ENCODE results near the gene PRICKLE2. TPM values are rescaled to one million over a fixed set of nuclear protein-coding genes. Genes with fewer than 3 reads are reported as not detected.

PRICKLE2 gene
- polyA plus RNA-seq, 2 of the 4 experiments (the other 2 are of a cell fraction), result 5.3 to 6.3 TPM

- DNase-seq (ENCODE audit: low read depth in 1 of 2, low spot score in 1 of 2) (no peak), ATAC-seq (peak in 1 of 2 experiments; percentile 23; a peak in 2 of 6 replicates), FAIRE-seq (no peak)
- CTCF ChIA-PET, result interaction anchor here (1.0 to 1.4 kb wide), 2 partner anchors 44 to 410 kb away, joined by 3 to 4 read pairs; no protein-coding TSS in a partner anchor
- POLR2A ChIA-PET, result no interaction called here
- Histone ChIP-seq H3K4me1 (peaks cover 22% of the 10 kb centered on the region), H3K4me2 (peak overlapping the region; percentile 35), H3K27ac (peak overlapping the region; percentile 60 to 80), H3K4me3 (no peak overlapping the region), H3K9me3 (no peaks in the 10 kb centered on the region)
- no peak for TF ChIP-seq MAFK (IDR thresholded peaks at IDR 0.05; ENCODE audit: partially characterized antibody)
- no peak for TF ChIP-seq NR3C1 (IDR thresholded peaks at IDR 0.05)
- peak in 1 of 2 experiments; percentile 36; a peak in 1 of 4 replicates for TF ChIP-seq CEBPB (IDR thresholded peaks at IDR 0.05)
- 52% methylated on average over 3 of the region's 3 CpGs for WGBS (ENCODE audit: missing lambda C conversion rate)
Observed at GRCh38 chr3:64074060-64074459, 151.2 kb downstream of the PRICKLE2 start.

DNA sequence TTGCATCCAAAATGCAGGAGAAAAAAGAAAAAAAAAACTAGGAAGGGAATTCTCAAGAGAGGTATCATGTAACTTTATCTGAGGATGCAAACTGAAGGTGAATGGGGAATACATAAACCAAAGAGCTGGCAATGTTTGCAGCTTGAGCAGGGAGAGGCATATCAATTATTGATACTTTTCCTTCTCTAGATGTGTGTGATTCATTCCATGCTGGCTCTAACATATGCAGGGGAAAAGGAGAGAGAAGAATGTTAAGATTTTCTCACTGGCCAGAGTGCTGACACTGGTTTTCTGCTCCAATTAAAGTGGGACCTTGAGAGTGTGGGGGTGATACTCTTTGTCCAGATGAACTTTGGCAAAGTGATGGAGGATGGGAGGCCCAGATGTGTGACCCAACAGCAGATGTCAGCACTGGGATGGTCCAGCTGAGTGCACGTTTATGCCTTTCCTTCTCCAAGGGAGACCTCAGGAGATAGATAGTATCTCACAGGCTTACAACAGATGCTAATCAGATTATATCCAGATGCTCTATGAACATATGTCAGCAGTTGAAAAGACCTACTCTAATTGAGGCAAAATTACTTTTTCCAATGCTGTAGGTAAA, 152.0 kb downstream of the PRICKLE2 start:
- peak overlapping the region; percentile 35; the same call in 2 of the 3 replicates for H3K4me2 ChIP-seq
- WGBS (ENCODE audit: missing lambda C conversion rate), result 18% methylated on average over 1 of the region's 1 CpG
- peak overlapping the region; percentile 60 to 80 for H3K27ac ChIP-seq
- FAIRE-seq (no peak), DNase-seq (ENCODE audit: low read depth in 1 of 2, low spot score in 1 of 2) (peak in 1 of 2 experiments; percentile 39), ATAC-seq (peak in 1 of 2 experiments; percentile 51; a peak in 3 of 6 replicates)
- CTCF ChIA-PET, result interaction anchor here (1.0 to 1.4 kb wide), 2 partner anchors 43 to 411 kb away, joined by 3 to 4 read pairs; no protein-coding TSS in a partner anchor
- H3K4me3 ChIP-seq, result no peak overlapping the region
- POLR2A ChIA-PET, result no interaction called here
- no peak for TF ChIP-seq ZC3H11A (IDR thresholded peaks at IDR 0.05)
- peak; percentile 30; the same call in 1 of the 3 replicates for TF ChIP-seq SMC3 (IDR thresholded peaks at IDR 0.05)
- TF ChIP-seq BCL3 (IDR thresholded peaks at IDR 0.05), result no peak
- no peak for TF ChIP-seq HEYL (CRISPR knock-in tag; IDR thresholded peaks at IDR 0.05)
- TF ChIP-seq EHF (CRISPR knock-in tag; IDR thresholded peaks at IDR 0.05), result no peak
- peak in 1 of 2 experiments; percentile 27; a peak in 1 of 5 replicates for TF ChIP-seq RAD21 (conservative IDR thresholded peaks at IDR 0.05 in 1 of 2, IDR thresholded peaks at IDR 0.05 in 1 of 2)
- TF ChIP-seq FOSB (CRISPR knock-in tag; IDR thresholded peaks at IDR 0.05), result no peak
- H3K9me3 ChIP-seq, result no peaks in the 10 kb centered on the region
- H3K4me1 ChIP-seq, result peaks cover 22% of the 10 kb centered on the region

- no peak for FAIRE-seq
- peak overlapping the region; percentile 27 to 80; a peak in 5 of 6 replicates for H3K27ac ChIP-seq
- WGBS (ENCODE audit: missing lambda C conversion rate), result 94% methylated on average over 2 of the region's 2 CpGs
Observed at GRCh38 chr3:64072126-64072525, 153.1 kb downstream of the PRICKLE2 start.

DNA sequence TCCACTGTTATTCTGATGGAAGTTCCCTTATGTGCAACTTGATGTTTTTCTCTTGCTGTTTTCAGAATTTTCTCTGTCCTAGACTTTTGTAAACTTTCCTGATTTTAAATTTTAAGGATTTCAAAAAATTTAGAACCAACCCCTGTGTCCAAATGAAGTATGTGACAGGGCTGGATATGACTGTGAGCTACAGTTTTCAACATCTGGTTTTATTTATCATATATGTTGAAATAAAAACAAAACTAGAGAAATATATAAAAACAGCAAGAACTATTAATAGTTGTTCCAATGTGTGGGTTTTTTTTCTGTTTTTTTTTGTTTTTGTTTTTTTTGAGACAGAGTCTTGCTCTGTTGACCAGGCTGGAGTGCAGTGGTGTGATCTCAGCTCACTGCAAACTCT, 154.6 kb downstream of the PRICKLE2 start:
- peaks cover 27% of the 10 kb centered on the region for H3K4me1 ChIP-seq
- no peak for TF ChIP-seq HOXB13 (CRISPR knock-in tag; IDR thresholded peaks at IDR 0.05; ENCODE audit: low read depth)
- no peak for TF ChIP-seq BCL3 (IDR thresholded peaks at IDR 0.05)
- TF ChIP-seq KDM1A (IDR thresholded peaks at IDR 0.05; ENCODE audit: low read depth), result no peak
- no peak overlapping the region for H3K4me3 ChIP-seq
- H3K27ac ChIP-seq, result peak overlapping the region; percentile 34 to 80; a peak in 4 of 6 replicates
- FAIRE-seq (no peak), ATAC-seq (no peak), DNase-seq (ENCODE audit: low read depth in 1 of 2, low spot score in 1 of 2) (no peak)
- H3K9me3 ChIP-seq, result peaks cover 10% of the 10 kb centered on the region; the same call in 2 of the 3 replicates
- no peak overlapping the region for H3K4me2 ChIP-seq
- POLR2A ChIA-PET, result no interaction called here
- CTCF ChIA-PET, result no interaction called here

More at GRCh38 chr3:64072126-64072525, 153.1 kb downstream of the PRICKLE2 start:
- Histone ChIP-seq H3K4me3 (no peak overlapping the region), H3K4me1 (peaks cover 27% of the 10 kb centered on the region), H3K4me2 (no peak overlapping the region), H3K9me3 (no peaks in the 10 kb centered on the region)
- no peak for ATAC-seq
- TF ChIP-seq HEYL (CRISPR knock-in tag; IDR thresholded peaks at IDR 0.05), result no peak
- TF ChIP-seq FOSB (CRISPR knock-in tag; IDR thresholded peaks at IDR 0.05), result no peak
- TF ChIP-seq, protein P1, sequence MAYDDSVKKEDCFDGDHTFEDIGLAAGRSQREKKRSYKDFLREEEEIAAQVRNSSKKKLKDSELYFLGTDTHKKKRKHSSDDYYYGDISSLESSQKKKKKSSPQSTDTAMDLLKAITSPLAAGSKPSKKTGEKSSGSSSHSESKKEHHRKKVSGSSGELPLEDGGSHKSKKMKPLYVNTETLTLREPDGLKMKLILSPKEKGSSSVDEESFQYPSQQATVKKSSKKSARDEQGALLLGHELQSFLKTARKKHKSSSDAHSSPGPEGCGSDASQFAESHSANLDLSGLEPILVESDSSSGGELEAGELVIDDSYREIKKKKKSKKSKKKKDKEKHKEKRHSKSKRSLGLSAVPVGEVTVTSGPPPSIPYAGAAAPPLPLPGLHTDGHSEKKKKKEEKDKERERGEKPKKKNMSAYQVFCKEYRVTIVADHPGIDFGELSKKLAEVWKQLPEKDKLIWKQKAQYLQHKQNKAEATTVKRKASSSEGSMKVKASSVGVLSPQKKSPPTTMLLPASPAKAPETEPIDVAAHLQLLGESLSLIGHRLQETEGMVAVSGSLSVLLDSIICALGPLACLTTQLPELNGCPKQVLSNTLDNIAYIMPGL (CRISPR knock-in tag; IDR thresholded peaks at IDR 0.05; ENCODE audit: borderline replicate concordance), result no peak
- TF ChIP-seq NFE2L2 (conservative IDR thresholded peaks at IDR 0.05; ENCODE audit: low read length), result no peak
- TF ChIP-seq SREBF2 (IDR thresholded peaks at IDR 0.05), result no peak
- no peak for TF ChIP-seq TP53 (CRISPR knock-in tag; IDR thresholded peaks at IDR 0.05)
- TF ChIP-seq MYC (IDR thresholded peaks at IDR 0.05; ENCODE audit: borderline replicate concordance, low read length), result no peak
- TF ChIP-seq CHD2 (IDR thresholded peaks at IDR 0.05; ENCODE audit: low read length, partially characterized antibody), result no peak
- TF ChIP-seq HOXB5 (CRISPR knock-in tag; IDR thresholded peaks at IDR 0.05), result no peak
- TF ChIP-seq ESRRA (IDR thresholded peaks at IDR 0.05; ENCODE audit: borderline replicate concordance, low read length), result no peak
- TF ChIP-seq BHLHE40 (IDR thresholded peaks at IDR 0.05; ENCODE audit: low read depth, low read length), result no peak
- no peak for TF ChIP-seq GATA3 (IDR thresholded peaks at IDR 0.05; ENCODE audit: borderline replicate concordance)
- ChIA-PET CTCF (no interaction called here), POLR2A (no interaction called here)
- no peak for DNase-seq (ENCODE audit: low read depth in 1 of 2, low spot score in 1 of 2)
